HG03354 (cell line): Measurements from ENCODE around the gene CSNK1G1.
"Not testable (repeated sequence)": the region's sequence is repeated elsewhere in the genome, so short reads cannot be mapped to it uniquely, and the experiment has no call there.

Source experiments
- ATAC-seq: cut with Tn5 transposase; IDR thresholded peaks from one replicate; pipeline ENCODE4 v1.9.1; 2021; ENCODE audit warnings: mild to moderate bottlenecking; ENCODE audit not compliant: unreplicated experiment, poor library complexity, severe bottlenecking

CSNK1G1 gene

DNA sequence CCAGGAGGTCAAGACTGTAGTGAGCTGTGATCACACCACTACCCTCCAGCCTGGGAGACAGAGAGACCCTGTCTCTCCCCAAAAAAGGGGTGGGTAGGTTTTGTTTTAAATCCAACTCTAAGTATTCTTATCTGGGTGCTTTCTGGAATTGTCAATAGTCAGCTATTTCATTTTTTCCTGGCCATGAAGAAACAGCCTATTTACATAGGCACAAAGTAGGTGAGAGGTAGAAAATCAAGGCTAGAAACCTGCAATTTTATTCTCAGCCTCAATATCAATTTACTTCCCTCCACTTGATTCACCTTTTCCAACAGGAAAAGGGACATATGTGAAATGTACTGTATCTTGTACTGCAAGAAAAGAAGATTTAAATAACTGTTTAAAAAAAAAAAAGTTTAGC, 45.9 kb downstream of the CSNK1G1 start:
- ATAC-seq: no peak

DNA sequence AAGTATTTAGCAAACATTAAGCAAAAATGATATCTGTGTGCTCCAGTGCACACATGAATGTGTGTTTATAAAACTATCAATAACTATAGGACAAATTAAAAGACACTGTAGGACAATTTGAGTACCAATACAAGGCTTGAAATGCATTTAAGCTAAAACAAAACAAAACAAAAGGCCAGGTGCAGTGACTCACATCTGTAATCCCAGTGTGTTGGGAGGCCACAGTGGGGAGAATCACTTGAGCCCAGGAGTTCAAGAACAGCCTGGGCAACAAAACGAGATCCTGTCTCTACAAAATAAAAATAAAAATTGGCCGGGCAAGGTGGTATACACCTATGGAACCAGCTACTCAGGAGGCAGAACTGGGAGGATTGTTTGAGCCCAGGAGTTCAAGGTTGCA, 50.7 kb downstream of the CSNK1G1 start:
- no peak for ATAC-seq

DNA sequence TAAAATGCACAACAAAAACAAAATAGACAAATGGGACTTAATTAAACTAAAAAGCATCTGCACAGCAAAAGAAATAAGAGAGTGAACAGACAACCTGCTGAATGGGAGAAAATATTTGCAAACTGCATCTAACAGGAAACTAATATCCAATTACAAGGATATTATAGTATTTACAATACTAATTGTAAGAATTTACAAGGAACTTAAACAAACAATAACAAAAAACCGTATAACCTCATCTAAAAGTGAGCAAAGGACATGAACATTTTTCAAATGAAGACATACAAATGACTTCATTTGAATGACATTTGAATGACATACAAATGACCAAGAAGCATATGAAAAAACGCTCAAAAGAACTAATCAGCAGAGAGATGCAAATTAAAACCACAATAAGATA, 66.4 kb downstream of the CSNK1G1 start:
- no peak for ATAC-seq

DNA sequence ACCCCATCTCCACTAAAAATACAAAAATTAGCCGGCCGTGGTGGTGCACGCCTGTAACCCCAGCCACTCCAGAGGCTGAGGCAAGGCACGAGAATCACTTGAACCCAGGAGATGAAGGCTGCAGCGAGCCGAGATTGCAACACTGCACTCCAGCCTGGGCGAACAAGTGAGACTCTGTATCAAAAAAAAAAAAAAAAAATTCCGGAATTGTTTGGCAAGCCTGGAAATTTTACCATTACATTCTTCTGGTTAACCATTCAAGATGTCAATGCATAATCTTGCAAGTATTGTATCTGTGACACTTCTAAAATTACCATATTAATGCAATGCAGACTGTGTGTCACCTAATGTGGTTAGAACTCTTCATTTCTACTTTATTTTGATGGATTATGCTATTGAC, 67.0 kb downstream of the CSNK1G1 start:
- ATAC-seq: no peak

DNA sequence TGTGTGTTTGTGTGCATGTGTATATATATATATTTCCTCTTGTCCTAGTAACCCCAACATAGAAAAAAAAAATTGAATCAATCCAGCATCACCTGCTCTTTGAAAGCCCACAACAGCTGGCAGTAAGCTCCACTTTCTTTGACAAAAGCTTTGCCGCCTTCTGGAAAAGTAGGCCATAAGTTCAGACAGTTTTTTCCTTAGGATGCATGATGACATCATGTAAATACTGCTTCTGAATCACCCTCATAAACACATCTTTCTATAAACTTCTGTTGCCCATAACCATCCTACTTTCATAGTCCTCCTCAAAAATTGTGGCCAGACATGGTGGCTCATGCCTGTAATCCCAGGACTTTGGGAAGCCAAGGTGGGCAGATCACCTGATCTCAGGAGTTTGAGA, 67.4 kb downstream of the CSNK1G1 start:
- no peak for ATAC-seq

DNA sequence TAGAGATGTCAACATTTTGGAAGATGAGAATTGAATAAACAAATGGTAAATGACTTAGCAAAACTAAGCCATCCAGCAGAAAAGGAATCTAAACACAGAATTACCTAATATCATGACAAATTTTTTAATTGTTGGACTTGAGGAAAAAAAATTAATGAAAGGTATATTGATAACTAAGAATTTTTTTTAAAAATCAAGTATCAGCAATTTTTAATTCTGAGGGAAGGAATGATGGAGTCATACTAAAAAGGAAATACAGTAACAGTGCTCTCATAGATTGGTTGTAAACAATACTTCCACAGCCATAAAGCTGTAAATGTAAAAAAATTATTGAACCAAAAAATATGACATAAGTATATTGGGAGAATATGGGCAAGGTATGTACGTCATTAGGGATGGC, 68.0 kb downstream of the CSNK1G1 start:
- ATAC-seq: no peak

DNA sequence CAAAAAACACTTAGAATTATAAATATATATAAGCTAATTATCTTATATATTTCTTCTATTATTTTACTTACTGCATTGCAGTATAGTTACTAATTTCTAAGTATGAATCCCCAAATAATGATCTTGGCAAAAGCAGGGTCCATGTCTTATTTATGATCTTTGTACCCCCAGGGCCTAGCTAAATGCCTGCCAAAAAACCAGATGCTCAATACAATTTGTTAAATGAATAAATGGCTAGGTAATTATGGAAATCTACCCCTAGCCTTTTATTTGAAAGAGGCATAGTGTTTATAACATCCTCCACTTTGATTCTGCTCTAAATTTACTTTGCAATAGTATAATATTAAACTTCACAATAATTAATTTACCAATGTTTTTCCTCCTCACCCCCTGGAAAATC, 69.5 kb downstream of the CSNK1G1 start:
- ATAC-seq: no peak

DNA sequence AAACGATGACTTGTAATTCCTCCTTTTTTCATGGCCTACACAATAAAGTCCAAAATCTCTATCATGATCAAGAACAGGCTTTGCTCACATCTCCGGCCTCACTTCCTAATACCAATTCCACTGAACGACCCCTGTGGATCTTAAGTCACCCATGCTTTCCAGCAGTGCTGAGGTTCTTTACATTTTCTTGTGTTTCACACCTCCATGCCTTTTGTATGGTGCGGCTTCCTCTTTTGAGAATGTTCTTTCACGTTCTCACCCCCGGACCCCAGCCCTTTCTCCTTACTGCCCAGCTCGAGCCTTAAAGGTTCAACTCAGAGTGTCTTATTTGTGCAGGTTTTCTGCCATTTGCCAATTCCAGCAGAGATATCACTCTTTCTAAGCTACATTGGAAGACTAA, 70.1 kb downstream of the CSNK1G1 start:
- ATAC-seq: no peak

DNA sequence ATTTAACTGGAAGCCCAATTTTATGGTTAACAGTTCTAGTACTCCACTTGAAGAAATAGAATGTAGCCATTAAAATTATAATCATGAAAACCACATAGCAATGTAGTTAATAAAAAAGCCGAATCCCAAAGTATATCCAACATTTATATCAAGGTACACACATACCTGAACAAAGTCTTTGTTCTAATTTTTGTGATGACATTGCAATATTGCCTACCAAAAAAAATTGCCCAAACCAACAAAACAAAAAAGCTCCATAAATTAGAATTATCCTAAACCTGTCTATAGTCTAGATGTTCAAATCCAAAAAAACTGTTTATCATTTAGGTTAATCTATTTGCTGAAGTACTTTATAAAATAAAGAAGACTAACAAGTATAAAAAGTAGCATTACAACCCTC, 70.8 kb downstream of the CSNK1G1 start:
- ATAC-seq: no peak

DNA sequence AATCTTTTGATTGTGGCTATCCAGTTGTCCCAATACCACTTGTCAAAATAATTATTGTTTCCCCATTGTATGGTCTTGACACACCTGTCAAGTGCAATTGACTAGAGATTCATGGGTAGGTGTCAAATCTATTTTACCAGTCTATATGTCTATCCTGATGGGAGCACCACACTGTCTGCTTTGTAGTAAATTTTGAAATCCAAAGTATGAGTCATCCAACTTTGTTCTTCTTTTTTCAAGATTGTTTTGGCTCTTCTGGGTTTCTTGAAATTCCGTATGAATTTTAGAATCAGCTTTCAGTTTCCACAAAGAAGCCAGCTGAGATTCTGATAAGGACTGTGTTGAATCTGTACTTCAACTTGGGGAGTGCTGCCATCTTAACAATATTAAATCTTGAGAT, 71.9 kb downstream of the CSNK1G1 start:
- ATAC-seq: no peak

DNA sequence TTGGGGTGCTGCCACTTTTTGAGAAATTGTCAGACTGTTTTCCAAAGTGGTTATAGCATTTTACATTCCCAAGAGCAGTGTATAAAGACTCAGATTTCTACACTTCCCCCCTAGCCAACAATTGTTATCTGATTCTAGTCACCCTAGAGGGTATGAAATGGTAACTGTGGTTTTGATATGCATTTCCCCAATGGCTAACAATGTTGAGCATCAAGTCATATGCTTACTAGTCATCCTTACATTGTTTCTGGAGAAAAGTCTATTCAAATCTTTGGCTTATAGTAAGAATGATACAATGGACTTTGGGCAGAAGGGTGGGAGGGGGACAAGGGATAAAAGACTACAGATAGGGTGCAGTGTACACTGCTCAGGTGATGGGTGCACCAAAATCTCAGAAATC, 73.3 kb downstream of the CSNK1G1 start:
- ATAC-seq: no peak

DNA sequence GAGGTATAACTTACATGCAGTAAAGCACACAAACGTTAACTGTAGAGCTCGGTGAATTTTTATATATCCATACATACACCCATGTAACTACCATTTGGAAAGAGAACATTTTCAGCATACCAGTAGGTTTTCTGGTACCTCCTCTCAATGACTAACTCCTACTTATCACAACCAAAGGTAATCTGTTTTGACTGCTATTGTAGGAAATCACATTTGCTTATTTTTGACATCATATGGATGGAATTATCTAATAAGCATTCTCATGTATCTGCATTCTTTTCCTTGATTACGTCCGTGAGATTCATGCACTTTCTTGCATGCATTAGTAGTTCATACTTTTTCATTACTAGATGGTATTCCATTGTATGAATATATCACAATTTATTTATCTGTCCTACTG, 76.8 kb downstream of the CSNK1G1 start:
- ATAC-seq: no peak

DNA sequence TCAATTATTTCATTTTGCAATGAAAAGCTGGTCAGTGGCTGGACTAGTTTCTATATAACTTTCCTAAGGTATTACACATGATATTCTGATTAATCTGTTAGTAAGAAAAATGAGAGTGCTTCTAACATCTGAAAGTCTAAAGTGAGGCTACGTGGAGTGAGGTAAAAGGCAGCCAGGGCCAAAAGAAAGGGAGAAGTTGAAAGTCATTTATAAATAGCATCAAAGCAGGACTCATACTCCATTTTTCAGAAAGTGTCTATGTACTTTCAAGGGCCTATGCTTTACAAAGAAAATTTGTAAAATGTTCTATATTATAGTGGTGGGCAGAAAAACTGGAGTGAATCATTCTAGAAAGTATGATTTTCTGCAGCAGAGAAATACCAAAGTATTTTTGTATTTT, 80.0 kb downstream of the CSNK1G1 start:
- ATAC-seq: no peak

DNA sequence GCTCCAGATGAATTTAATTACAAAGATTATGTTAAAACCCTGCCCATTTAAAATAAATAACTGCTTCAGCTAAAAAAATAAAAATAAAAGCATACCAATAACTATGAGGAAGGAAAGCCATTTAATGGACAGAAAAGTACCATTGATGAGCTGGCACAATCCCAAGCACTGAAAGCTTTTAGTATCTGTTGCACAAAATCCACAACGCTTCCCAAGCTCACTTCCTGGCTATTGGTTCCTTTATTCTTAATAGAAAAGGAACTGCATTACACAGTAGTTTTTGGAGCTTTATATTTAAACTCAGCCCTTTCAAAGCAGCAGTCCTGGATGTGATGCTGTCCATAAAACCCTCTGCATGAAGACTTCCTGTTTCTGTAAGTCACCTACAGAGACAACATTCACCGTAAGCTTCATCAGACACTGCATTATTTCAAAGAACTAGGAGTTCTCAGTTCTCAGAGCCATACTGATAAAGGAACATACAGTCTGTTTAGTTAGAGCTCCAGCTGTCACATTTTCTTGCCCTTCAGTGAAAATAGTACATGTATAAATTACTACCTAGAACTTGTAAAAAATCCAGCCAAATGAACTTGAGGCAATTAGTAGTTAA, 81.5 kb downstream of the CSNK1G1 start:
- no peak for ATAC-seq

DNA sequence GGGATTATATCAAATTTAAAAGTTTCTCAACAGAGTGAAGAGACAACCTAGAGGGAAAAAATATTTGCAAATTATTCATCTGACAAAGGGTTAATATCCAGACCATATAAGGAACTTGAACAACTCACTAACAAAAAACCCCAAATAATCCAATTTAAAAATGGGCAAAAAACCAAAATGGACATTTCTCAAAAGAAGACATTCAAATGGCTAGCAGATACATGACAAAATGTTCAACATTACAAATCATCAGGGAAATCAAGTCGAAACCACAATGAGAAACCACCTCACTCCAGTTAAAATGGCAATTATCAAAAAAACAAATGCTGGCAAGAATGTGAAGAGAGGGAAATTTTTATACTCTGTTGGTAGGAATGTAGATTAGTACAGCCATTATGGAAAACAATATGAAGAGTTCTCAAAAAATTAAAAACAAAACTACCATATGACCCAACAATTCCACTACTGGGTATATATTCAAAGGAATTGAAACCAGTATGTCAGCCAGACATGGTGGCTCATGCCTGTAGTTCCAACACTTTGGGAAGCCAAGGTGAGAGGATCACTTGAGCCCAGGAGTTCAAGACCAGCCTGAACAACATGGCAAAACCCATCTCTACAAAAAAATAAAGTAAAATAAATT, 88.5 kb downstream of the CSNK1G1 start:
- ATAC-seq: no peak

DNA sequence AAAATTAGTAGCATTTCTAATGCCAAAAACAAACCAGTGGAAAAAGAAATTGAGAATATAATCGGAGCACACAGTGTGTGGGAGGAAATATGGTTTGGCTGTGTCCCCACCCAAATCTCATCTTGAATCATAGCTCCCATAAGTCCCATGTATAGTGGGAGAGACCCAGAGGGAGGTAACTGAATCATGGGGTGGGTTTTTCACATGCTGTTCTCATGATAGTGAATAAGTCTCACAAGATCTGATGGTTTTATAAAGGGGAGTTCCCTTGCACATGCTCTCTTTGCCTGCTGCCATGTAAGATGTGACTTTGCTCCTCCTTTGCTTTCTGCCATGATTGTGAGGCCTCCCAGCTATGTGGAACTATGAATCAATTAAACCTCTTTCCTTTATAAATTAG, 90.8 kb downstream of the CSNK1G1 start:
- not testable (repeated sequence) for ATAC-seq

DNA sequence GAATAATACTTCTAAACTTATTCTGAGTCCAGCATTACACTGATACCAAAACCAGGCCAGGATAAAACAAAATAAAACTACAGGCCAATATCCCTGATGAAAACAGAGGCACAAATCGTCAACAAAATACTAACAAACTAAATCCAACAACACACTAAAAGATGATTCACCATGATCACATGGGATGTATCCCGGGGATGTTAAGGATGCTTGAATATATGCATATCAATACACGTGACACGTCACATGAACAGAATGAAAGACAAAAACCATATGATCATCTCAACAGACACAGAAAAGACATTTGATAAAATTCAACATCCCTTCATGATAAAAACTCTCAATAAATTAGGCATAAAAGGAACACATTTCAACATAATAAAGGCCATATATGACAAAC, 91.5 kb downstream of the CSNK1G1 start:
- ATAC-seq: no peak

DNA sequence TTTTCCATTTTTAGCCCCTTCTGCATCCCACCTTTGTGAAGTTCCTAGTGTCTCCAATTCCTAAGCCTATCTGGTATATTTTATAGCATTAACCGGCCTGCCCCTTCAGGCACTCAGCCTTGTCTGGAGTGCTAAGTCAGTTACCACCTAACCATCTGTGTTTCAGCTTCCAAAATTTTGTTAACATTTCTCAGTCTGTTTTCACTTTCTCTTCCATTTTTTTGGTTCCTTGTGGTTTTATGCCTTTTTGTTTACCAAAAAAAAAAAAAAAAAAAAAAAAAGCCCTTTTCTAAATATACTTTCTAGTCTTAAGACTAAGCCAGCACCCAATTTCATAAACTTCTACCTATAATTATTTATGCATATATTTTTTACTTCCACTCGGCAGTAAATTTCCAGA, 92.4 kb downstream of the CSNK1G1 start:
- ATAC-seq: no peak

DNA sequence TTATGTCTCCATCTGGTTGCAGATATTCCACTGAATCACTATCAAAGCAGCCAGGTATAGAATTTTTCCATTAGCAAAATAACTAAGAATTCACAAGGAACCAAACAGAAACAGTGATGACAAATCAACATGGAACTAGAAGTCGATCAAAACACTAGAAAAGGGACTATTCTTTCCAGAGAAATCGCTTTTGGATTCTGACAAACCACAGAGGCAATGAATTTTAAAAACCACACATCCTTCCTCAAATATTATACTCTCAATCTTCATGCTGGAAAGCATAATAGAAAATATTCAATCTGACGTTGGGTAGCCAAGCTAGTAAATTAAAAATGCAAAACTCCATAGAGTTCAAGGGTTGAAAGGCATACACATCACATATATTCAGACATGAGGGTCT, 99.9 kb downstream of the CSNK1G1 start:
- no peak for ATAC-seq

DNA sequence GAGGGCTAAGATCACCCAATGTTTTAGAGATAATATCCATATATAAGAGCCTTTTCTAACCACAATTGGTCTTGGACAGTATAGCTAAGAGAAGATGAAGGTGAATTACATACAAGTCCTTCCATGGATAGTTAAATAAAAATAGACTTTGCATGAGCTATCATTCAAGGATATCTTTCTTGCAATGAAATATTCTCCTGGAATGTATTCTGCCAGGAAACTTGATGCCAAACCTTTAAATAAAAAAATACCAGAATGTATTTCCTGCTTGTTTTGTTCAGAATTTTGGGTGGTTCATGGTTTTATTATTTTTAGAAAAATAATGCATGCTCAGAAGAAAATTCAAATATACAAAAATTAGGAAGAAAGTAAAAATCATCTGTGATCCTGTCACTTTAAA, 104.3 kb downstream of the CSNK1G1 start:
- ATAC-seq: no peak

DNA sequence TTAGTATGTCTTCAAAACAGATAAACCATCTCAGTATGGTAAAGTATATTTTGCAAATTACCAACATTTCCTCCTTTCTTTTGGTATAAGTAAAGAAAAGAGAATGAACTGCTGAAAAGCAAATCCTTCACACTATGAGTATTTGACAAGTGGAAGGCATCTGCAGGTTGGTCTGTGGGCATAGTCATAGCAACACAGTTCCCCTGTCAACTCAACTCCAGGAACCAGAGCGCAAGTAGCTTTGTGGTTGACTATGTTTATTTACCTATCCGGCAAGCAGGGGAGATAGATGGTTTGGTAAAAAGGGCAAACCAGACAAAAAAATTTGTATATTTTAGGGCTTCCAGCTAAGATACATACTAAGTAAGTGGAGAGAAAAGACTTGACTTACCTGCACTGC, 104.9 kb downstream of the CSNK1G1 start:
- no peak for ATAC-seq
